Measurements from ENCODE around the gene CT45A2.
"Not testable (repeated sequence)": the region's sequence is repeated elsewhere in the genome, so short reads cannot be mapped to it uniquely, and the experiment has no call there.

The CT45A2 gene

GRCh38 chrX:135819912-135820311 lies at the start of gene CT45A2:
Gene CT45A2 (minus strand): TSS chrX:135820012. CDS start chrX:135816265, 3,747 bp downstream.
- DNase-seq: not testable (repeated sequence)

GRCh38 chrX:135854438-135854837 lies 34.6 kb upstream of the CT45A2 start, which contains the start of gene CT45A8:
Gene CT45A8 (minus strand): TSS chrX:135854538. CDS start chrX:135850783, 3,755 bp downstream.
- not testable (repeated sequence) for DNase-seq

GRCh38 chrX:135837180-135837579 lies 17.4 kb upstream of the CT45A2 start, which contains the start of gene CT45A7:
Gene CT45A7 (minus strand): TSS chrX:135837280. CDS start chrX:135833533, 3,747 bp downstream.
- DNase-seq: not testable (repeated sequence)

- DNase-seq: not testable (repeated sequence)
Measured at GRCh38 chrX:135802687-135803086, 17.1 kb downstream of the CT45A2 start, which contains the start of gene CT45A6. Gene CT45A6 (minus strand): TSS chrX:135802787. CDS start chrX:135798993, 3,794 bp downstream.

GRCh38 chrX:135785403-135785802 lies 34.4 kb downstream of the CT45A2 start, which contains the start of gene CT45A5:
Gene CT45A5 (minus strand): TSS chrX:135785503. CDS start chrX:135781729, 3,774 bp downstream.
- not testable (repeated sequence) for DNase-seq

GRCh38 chrX:135768091-135768490 lies 51.7 kb downstream of the CT45A2 start, which contains the start of gene CT45A3:
Gene CT45A3 (minus strand): TSS chrX:135768191. CDS start chrX:135764444, 3,747 bp downstream.
- not testable (repeated sequence) for DNase-seq
